Testis (tissue), 2 donors: Measurements from ENCODE around the gene SARS2.

Source experiments
- CTCF ChIP-seq, 3 experiments: fragments of 450-650 bp in 2 of 3; fragments of 200-600 bp in 1 of 3; sonication (generic) in 1 of 3; IDR thresholded peaks; one replicate each; pipeline ENCODE4 v1.5.1; 2016 to 2019; ENCODE audit warnings: antibody characterized with exemption in 3 of 3, mild to moderate bottlenecking in 2 of 3, moderate library complexity in 1 of 3
- POLR2A ChIP-seq: fragments of 450-650 bp; IDR thresholded peaks from one replicate; pipeline ENCODE4 v1.6.1; 2017; ENCODE audit warnings: antibody characterized with exemption, mild to moderate bottlenecking, moderate library complexity

- TF ChIP-seq CTCF (IDR thresholded peaks at IDR 0.05) (no peak), POLR2A (no peak)
Observed at GRCh38 chr19:38971672-38972071, 41.1 kb upstream of the SARS2 start.
